NT2/D1 (cell line): ENCODE results near the gene NF1.

Experiments used
- YY1 ChIP-seq: IDR thresholded peaks from 2 replicates; pipeline ENCODE4 v1.6.1; 2011; ENCODE audit not compliant: insufficient read length, insufficient read depth
- ZNF274 ChIP-seq: IDR thresholded peaks from 2 replicates; pipeline ENCODE4 v1.6.1; 2011; ENCODE audit warnings: mild to moderate bottlenecking, low read depth, low read length

GRCh38 chr17:31256936-31257335, 162.2 kb downstream of the NF1 start:
- no peak for TF ChIP-seq ZNF274
- no peak for TF ChIP-seq YY1
